Measurements from ENCODE around the gene CXXC5.

CXXC5 gene

GRCh38 chr5:139667001-139667729 is 19.0 kb downstream of the CXXC5 start:
- DNase-seq, result no peak

GRCh38 chr5:139667730-139668063 is 19.5 kb downstream of the CXXC5 start:
- no peak for DNase-seq

- DNase-seq, result no peak
Observed at GRCh38 chr5:139668064-139668880, 20.1 kb downstream of the CXXC5 start.

GRCh38 chr5:139668924-139669661 is 20.9 kb downstream of the CXXC5 start:
- DNase-seq, result no peak

- DNase-seq, result no peak
Observed at GRCh38 chr5:139669662-139670368, 21.7 kb downstream of the CXXC5 start.

- no peak for DNase-seq
Observed at GRCh38 chr5:139670369-139671095, 22.4 kb downstream of the CXXC5 start.

- DNase-seq, result no peak
Observed at GRCh38 chr5:139671096-139671841, 23.1 kb downstream of the CXXC5 start.

GRCh38 chr5:139675213-139675612 is 27.1 kb downstream of the CXXC5 start:
- DNase-seq, result no peak

- no peak for DNase-seq
Observed at GRCh38 chr5:139675825-139676224, 27.7 kb downstream of the CXXC5 start.

- no peak for DNase-seq
Observed at GRCh38 chr5:139676406-139676805, 28.3 kb downstream of the CXXC5 start.

GRCh38 chr5:139676951-139677735 is 29.0 kb downstream of the CXXC5 start:
- no peak for DNase-seq

GRCh38 chr5:139677736-139678613 is 29.8 kb downstream of the CXXC5 start:
- DNase-seq, result no peak

GRCh38 chr5:139678751-139679750 is 30.9 kb downstream of the CXXC5 start:
- no peak for DNase-seq

GRCh38 chr5:139680368-139681111 is 32.4 kb downstream of the CXXC5 start:
- DNase-seq, result no peak

- no peak for DNase-seq
Observed at GRCh38 chr5:139681112-139681458, 32.9 kb downstream of the CXXC5 start.

- no peak for DNase-seq
Observed at GRCh38 chr5:139681466-139681865, 33.3 kb downstream of the CXXC5 start.

Measured in stimulated activated CD4-positive, alpha-beta T cell treated with anti-CD3 and anti-CD28 coated beads, Interleukin-2, amount 100 ng/mL, for 48 hours (primary cell).